ENCODE results near the gene TTL. TPM values are rescaled to one million over a fixed set of nuclear protein-coding genes. Genes with fewer than 3 reads are reported as not detected.
A peak's percentile ranks its signal among the peaks of the same experiment; 100 is the strongest.

TTL gene
- total RNA-seq, 1 experiment from 2014 or later, result 81.5 TPM

DNA sequence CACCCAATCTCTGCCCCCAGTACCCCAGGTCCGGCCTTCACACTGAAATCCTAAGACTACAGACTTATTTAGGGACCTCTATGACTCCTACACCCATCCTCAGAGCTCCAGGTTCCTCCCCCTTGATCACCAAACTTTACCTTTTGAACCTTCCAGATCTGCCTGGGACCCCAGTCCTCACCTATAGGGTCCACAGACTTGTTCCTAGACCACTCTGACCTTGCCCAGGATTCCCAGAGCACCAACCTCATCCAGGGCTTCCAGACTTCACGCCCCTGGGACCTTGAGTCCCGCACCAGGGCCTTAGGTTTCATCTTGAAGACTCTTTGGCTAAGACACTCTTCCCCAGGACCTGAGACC, 102.9 kb downstream of the TTL start:
- BruUV-seq (replicated peaks), result no TSS peak
- intact Hi-C loops (cut with micrococcal nuclease; ENCODE audit: unreplicated experiment) (loop anchor here (5.0 kb wide), 1 partner anchor 103 kb away; the partner anchor contains the start of gene TTL), in situ Hi-C loops (cut with HindIII; ENCODE audit: low pct_unique_long_range_greater_than_20kb, low sequenced_read_pairs) (no loop called here)
- Histone ChIP-seq H3K27ac (ENCODE audit: low read length) (peak overlapping the region; percentile 97), H3K9me3 (ENCODE audit: control insufficient read depth, insufficient read depth, low read depth, low read length) (no peaks in the 10 kb centered on the region), H3K4me1 (ENCODE audit: control insufficient read depth, insufficient read depth, low read length) (peaks cover 18% of the 10 kb centered on the region), H3K4me3 (ENCODE audit: low read depth in 2 of 2, low read length in 2 of 2) (peak overlapping the region; percentile 74 to 81), H3K36me3 (ENCODE audit: control insufficient read depth, insufficient read depth, low read length) (no peaks in the 10 kb centered on the region; the same call in 1 of the 2 replicates), H3K27me3 (ENCODE audit: control insufficient read depth, insufficient read depth, low read length) (no peaks in the 10 kb centered on the region)
- TF ChIP-seq, protein P1, sequence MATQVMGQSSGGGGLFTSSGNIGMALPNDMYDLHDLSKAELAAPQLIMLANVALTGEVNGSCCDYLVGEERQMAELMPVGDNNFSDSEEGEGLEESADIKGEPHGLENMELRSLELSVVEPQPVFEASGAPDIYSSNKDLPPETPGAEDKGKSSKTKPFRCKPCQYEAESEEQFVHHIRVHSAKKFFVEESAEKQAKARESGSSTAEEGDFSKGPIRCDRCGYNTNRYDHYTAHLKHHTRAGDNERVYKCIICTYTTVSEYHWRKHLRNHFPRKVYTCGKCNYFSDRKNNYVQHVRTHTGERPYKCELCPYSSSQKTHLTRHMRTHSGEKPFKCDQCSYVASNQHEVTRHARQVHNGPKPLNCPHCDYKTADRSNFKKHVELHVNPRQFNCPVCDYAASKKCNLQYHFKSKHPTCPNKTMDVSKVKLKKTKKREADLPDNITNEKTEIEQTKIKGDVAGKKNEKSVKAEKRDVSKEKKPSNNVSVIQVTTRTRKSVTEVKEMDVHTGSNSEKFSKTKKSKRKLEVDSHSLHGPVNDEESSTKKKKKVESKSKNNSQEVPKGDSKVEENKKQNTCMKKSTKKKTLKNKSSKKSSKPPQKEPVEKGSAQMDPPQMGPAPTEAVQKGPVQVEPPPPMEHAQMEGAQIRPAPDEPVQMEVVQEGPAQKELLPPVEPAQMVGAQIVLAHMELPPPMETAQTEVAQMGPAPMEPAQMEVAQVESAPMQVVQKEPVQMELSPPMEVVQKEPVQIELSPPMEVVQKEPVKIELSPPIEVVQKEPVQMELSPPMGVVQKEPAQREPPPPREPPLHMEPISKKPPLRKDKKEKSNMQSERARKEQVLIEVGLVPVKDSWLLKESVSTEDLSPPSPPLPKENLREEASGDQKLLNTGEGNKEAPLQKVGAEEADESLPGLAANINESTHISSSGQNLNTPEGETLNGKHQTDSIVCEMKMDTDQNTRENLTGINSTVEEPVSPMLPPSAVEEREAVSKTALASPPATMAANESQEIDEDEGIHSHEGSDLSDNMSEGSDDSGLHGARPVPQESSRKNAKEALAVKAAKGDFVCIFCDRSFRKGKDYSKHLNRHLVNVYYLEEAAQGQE (IDR thresholded peaks at IDR 0.05; ENCODE audit: insufficient read depth in 1 of 2, low read depth in 2 of 2, low read length in 1 of 2), result no peak
- no peak; the same call in 1 of the 2 replicates for TF ChIP-seq POLR2AphosphoS5 (IDR thresholded peaks at IDR 0.05; ENCODE audit: low read depth, low read length)
- TF ChIP-seq, protein P2, sequence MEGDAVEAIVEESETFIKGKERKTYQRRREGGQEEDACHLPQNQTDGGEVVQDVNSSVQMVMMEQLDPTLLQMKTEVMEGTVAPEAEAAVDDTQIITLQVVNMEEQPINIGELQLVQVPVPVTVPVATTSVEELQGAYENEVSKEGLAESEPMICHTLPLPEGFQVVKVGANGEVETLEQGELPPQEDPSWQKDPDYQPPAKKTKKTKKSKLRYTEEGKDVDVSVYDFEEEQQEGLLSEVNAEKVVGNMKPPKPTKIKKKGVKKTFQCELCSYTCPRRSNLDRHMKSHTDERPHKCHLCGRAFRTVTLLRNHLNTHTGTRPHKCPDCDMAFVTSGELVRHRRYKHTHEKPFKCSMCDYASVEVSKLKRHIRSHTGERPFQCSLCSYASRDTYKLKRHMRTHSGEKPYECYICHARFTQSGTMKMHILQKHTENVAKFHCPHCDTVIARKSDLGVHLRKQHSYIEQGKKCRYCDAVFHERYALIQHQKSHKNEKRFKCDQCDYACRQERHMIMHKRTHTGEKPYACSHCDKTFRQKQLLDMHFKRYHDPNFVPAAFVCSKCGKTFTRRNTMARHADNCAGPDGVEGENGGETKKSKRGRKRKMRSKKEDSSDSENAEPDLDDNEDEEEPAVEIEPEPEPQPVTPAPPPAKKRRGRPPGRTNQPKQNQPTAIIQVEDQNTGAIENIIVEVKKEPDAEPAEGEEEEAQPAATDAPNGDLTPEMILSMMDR (IDR thresholded peaks at IDR 0.05), result no peak
- no peak for TF ChIP-seq TCF7L2 (IDR thresholded peaks at IDR 0.05; ENCODE audit: low read depth, low read length)
- TF ChIP-seq SIN3A (IDR thresholded peaks at IDR 0.05; ENCODE audit: borderline replicate concordance, insufficient read depth, low read depth, low read length), result no peak
- CTCF ChIA-PET, result interaction anchor here (0.6 kb wide), 1 partner anchor 152 kb away, joined by 3 read pairs; the partner anchor contains the start of gene RGPD8
- POLR2A ChIA-PET, result interaction anchor here (0.5 kb wide), 1 partner anchor 11 kb away, joined by 6 read pairs; no protein-coding TSS in a partner anchor
- ATAC-seq (no peak), DNase-seq (ENCODE audit: low read depth, low spot score) (no peak)

DNA sequence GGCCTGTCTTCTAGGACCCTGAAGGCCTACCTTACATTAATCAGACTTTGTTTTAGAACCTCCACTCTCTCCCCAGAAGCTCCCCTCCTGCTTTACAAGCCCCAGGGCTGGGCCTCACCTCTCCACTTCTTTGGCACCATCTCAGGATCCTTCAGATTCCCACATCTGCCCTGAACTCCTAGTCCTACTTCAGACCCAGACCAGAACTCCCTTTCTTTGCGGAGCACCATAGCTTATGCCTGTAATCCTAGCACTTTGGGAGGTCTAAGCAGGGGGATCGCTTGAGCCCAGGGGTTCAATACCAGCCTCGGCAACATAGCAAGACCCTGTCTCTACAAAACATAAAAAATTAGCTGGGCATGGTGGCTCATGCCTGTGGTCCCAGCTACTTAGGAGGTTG, 103.4 kb downstream of the TTL start:
- peak overlapping the region; percentile 74 to 81 for H3K4me3 ChIP-seq (ENCODE audit: low read depth in 2 of 2, low read length in 2 of 2)
- H3K4me1 ChIP-seq (ENCODE audit: control insufficient read depth, insufficient read depth, low read length), result peaks cover 18% of the 10 kb centered on the region
- H3K27me3 ChIP-seq (ENCODE audit: control insufficient read depth, insufficient read depth, low read length), result no peaks in the 10 kb centered on the region
- in situ Hi-C loops (cut with HindIII; ENCODE audit: low pct_unique_long_range_greater_than_20kb, low sequenced_read_pairs) (no loop called here), intact Hi-C loops (cut with micrococcal nuclease; ENCODE audit: unreplicated experiment) (no loop called here)
- ATAC-seq (no peak), DNase-seq (ENCODE audit: low read depth, low spot score) (no peak)
- H3K27ac ChIP-seq (ENCODE audit: low read length), result peak overlapping the region; percentile 97
- TF ChIP-seq POLR2AphosphoS5 (IDR thresholded peaks at IDR 0.05; ENCODE audit: low read depth, low read length) (no peak), SIN3A (IDR thresholded peaks at IDR 0.05; ENCODE audit: borderline replicate concordance, insufficient read depth, low read depth, low read length) (no peak), TCF7L2 (IDR thresholded peaks at IDR 0.05; ENCODE audit: low read depth, low read length) (no peak)
- TF ChIP-seq, protein P1 (IDR thresholded peaks at IDR 0.05; ENCODE audit: insufficient read depth in 1 of 2, low read depth in 2 of 2, low read length in 1 of 2), result no peak
- TF ChIP-seq, protein P2 (IDR thresholded peaks at IDR 0.05), result no peak
- H3K36me3 ChIP-seq (ENCODE audit: control insufficient read depth, insufficient read depth, low read length), result no peaks in the 10 kb centered on the region; the same call in 1 of the 2 replicates
- CTCF ChIA-PET, result no interaction called here
- POLR2A ChIA-PET, result no interaction called here
- H3K9me3 ChIP-seq (ENCODE audit: control insufficient read depth, insufficient read depth, low read depth, low read length), result no peaks in the 10 kb centered on the region
- no TSS peak for BruUV-seq (replicated peaks)
